DOHH2 (cell line): ENCODE data around the gene TWF2.

ENCODE experiments used
- EZH2phosphoT487 ChIP-seq: fragments of 200-600 bp; sonication (generic); IDR thresholded peaks from 2 replicates; pipeline ENCODE4 v1.6.1; 2017; ENCODE audit warnings: borderline replicate concordance, mild to moderate bottlenecking, antibody characterized with exemption, low read length, moderate library complexity, mixed read lengths
- TF ChIP-seq, protein P1 (sequence below): fragments of 200-600 bp; sonication (generic); IDR thresholded peaks from one replicate; pipeline ENCODE4 v1.5.1; 2014; ENCODE audit warnings: antibody characterized with exemption, mild to moderate bottlenecking, low read depth, low read length; ENCODE audit not compliant: poor library complexity, severe bottlenecking

DNA sequence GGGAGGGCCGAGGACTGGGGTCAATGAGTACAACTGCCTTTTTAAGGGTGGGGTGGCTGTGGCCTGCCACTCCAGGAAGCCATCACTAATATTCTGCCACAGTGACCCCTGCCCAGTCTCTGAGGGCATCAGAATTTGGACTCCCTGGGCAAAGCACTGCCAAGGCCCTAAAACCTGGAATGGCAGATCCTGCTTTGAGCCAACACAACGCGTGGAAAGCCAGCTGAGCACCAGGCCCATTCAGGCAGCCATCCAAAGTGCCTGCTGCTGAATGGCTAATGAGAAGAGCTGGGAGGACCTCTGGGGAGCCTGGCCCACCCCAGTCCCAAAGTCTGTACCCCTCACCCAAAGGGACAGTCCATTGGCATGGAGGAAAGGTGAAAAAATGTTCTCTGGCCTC lies 5.0 kb downstream of the TWF2 start:
- TF ChIP-seq, protein P1, sequence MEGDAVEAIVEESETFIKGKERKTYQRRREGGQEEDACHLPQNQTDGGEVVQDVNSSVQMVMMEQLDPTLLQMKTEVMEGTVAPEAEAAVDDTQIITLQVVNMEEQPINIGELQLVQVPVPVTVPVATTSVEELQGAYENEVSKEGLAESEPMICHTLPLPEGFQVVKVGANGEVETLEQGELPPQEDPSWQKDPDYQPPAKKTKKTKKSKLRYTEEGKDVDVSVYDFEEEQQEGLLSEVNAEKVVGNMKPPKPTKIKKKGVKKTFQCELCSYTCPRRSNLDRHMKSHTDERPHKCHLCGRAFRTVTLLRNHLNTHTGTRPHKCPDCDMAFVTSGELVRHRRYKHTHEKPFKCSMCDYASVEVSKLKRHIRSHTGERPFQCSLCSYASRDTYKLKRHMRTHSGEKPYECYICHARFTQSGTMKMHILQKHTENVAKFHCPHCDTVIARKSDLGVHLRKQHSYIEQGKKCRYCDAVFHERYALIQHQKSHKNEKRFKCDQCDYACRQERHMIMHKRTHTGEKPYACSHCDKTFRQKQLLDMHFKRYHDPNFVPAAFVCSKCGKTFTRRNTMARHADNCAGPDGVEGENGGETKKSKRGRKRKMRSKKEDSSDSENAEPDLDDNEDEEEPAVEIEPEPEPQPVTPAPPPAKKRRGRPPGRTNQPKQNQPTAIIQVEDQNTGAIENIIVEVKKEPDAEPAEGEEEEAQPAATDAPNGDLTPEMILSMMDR: no peak
- no peak for TF ChIP-seq EZH2phosphoT487
